ENCODE measurements around the gene FHL2.

The FHL2 gene

GRCh38 chr2:105334211-105334610 lies 64.6 kb downstream of the FHL2 start:
- no peak overlapping the region for H2AK5ac ChIP-seq (ENCODE audit: low read length, severe bottlenecking)
- no peak for DNase-seq
- H2BK5ac ChIP-seq (ENCODE audit: low read depth, low read length, poor library complexity, severe bottlenecking), result no peak overlapping the region
- no peaks in the 10 kb centered on the region for H3K27me3 ChIP-seq (ENCODE audit: control insufficient read depth in 1 of 2, insufficient read depth in 1 of 2, low read length in 2 of 2)
- WGBS, result 100% methylated on average over 3 of the region's 4 CpGs
- no peak overlapping the region for H3K4ac ChIP-seq (ENCODE audit: low read depth in 1 of 2, low read length in 2 of 2)
- no peak overlapping the region for H2BK12ac ChIP-seq (ENCODE audit: low read length in 2 of 2)
- H3K9ac ChIP-seq (ENCODE audit: low read length), result no peak overlapping the region
- H2AFZ ChIP-seq (ENCODE audit: low read depth, low read length), result no peak overlapping the region
- H4K91ac ChIP-seq (ENCODE audit: low read length), result no peak overlapping the region
- no peak overlapping the region for H4K8ac ChIP-seq (ENCODE audit: low read length)
- peaks cover 11% of the 10 kb centered on the region for H3K4me1 ChIP-seq (ENCODE audit: control insufficient read depth, insufficient read depth, low read depth, low read length)
- no peak overlapping the region for H3K4me2 ChIP-seq (ENCODE audit: low read length, poor library complexity, severe bottlenecking)
- H3K9me3 ChIP-seq (ENCODE audit: control insufficient read depth, low read length), result no peaks in the 10 kb centered on the region
- H3K23ac ChIP-seq (ENCODE audit: low read length in 2 of 2), result no peak overlapping the region
- H3K18ac ChIP-seq (ENCODE audit: low read depth in 1 of 2, low read length in 2 of 2), result no peak overlapping the region
- no peak overlapping the region for H3K27ac ChIP-seq (ENCODE audit: low read length, poor library complexity, severe bottlenecking)
- peaks cover 4% of the 10 kb centered on the region for H3K79me1 ChIP-seq (replicated peaks; ENCODE audit: low read length, poor library complexity, severe bottlenecking)
- peaks cover 0 to 5% of the 10 kb centered on the region in 2 experiments for H3K36me3 ChIP-seq (ENCODE audit: control insufficient read depth in 1 of 2, insufficient read depth in 2 of 2, low read depth in 1 of 2, low read length in 2 of 2)
- no peak overlapping the region for H3K14ac ChIP-seq (ENCODE audit: low read length in 2 of 2)
- H3K4me3 ChIP-seq (ENCODE audit: insufficient read depth in 1 of 2, low read depth in 1 of 2, low read length in 2 of 2), result no peak overlapping the region
- no peak overlapping the region for H2BK15ac ChIP-seq (ENCODE audit: low read depth, poor library complexity, severe bottlenecking)
- H2BK120ac ChIP-seq (ENCODE audit: low read depth, low read length), result no peak overlapping the region

GRCh38 chr2:105330681-105331375 lies 68.0 kb downstream of the FHL2 start:
- Histone ChIP-seq H4K91ac (ENCODE audit: low read length) (no peak overlapping the region), H3K36me3 (ENCODE audit: control insufficient read depth in 1 of 2, insufficient read depth in 2 of 2, low read depth in 1 of 2, low read length in 2 of 2) (peaks cover 0 to 5% of the 10 kb centered on the region in 2 experiments), H3K9ac (ENCODE audit: low read length) (peak overlapping the region; percentile 89), H3K27ac (ENCODE audit: low read length, poor library complexity, severe bottlenecking) (peak overlapping the region; percentile 96), H3K23ac (ENCODE audit: low read length in 2 of 2) (no peak overlapping the region), H3K4ac (ENCODE audit: low read depth in 1 of 2, low read length in 2 of 2) (peak overlapping the region in 1 of 2 experiments; percentile 27), H2BK120ac (ENCODE audit: low read depth, low read length) (no peak overlapping the region), H4K8ac (ENCODE audit: low read length) (peak overlapping the region; percentile 5), H3K4me2 (ENCODE audit: low read length, poor library complexity, severe bottlenecking) (no peak overlapping the region), H3K4me1 (ENCODE audit: control insufficient read depth, insufficient read depth, low read depth, low read length) (peaks cover 17% of the 10 kb centered on the region), H3K9me3 (ENCODE audit: control insufficient read depth, low read length) (no peaks in the 10 kb centered on the region), H2AFZ (ENCODE audit: low read depth, low read length) (no peak overlapping the region), H2BK12ac (ENCODE audit: low read length in 2 of 2) (no peak overlapping the region), H3K18ac (ENCODE audit: low read depth in 1 of 2, low read length in 2 of 2) (no peak overlapping the region), H3K79me1 (replicated peaks; ENCODE audit: low read length, poor library complexity, severe bottlenecking) (peaks cover 1% of the 10 kb centered on the region), H2AK5ac (ENCODE audit: low read length, severe bottlenecking) (no peak overlapping the region), H3K4me3 (ENCODE audit: insufficient read depth in 1 of 2, low read depth in 1 of 2, low read length in 2 of 2) (no peak overlapping the region), H3K14ac (ENCODE audit: low read length in 2 of 2) (no peak overlapping the region), H2BK15ac (ENCODE audit: low read depth, poor library complexity, severe bottlenecking) (peak overlapping the region; percentile 2), H2BK5ac (ENCODE audit: low read depth, low read length, poor library complexity, severe bottlenecking) (no peak overlapping the region), H3K27me3 (ENCODE audit: control insufficient read depth in 1 of 2, insufficient read depth in 1 of 2, low read length in 2 of 2) (no peaks in the 10 kb centered on the region)
- 94% methylated on average over 4 of the region's 4 CpGs for WGBS
- no peak for DNase-seq

DNA sequence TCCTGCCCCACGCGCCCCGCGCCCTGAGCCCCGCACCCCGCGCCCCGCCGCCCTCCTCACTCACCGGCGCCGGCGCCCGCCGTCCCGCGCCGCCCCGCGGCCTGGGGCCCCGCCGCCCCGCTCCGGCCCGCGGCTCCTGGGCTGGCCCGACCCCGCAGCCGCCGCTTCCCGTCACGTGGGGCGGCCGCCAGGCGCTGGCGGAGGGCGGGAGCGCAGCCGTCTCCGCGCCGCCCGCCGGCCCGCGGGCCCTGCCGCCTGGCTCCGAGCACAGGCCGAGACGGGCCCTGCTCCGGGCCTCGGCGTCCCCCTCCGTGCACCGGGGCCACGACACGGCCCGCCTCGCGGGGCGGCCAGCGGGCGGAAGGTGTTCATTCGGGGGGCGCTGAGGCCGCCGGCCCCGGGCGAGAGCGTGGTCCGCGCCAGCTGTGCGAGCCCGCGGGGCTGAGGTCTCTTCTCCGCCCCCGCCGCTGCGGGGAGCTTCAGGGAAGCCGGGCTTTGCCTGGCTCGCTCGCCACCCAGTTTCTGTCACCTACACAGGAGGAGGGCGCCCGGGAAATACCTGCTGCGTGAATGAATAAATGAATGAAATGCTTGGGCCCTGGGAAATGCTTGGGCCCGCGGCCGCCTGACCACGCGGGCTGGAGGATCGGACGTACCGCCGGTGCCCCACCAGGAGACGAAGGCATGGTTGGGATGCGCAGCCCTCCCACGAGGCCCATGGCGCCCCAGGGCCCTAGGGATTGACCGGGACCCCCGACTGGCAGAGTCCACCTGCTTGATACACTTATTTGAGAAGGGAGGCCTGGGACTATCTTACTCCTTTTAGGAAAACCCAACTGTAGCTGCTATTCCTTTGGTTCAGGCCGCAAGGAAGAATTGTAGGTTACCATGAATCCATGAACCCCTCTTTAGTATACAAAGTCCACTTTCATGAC lies 69.0 kb downstream of the FHL2 start, which contains the start of gene TGFBRAP1:
Gene TGFBRAP1 (minus strand): TSS at position 175 of the 935 bp plus-strand sequence. CDS start 21,434 bp downstream, outside the sequence.
- Histone ChIP-seq H3K4me1 (ENCODE audit: control insufficient read depth, insufficient read depth, low read depth, low read length) (peaks cover 21% of the 10 kb centered on the region), H3K18ac (ENCODE audit: low read depth in 1 of 2, low read length in 2 of 2) (peak within 1 kb of the TSS; percentile 92 to 96), H3K4ac (ENCODE audit: low read depth in 1 of 2, low read length in 2 of 2) (peak within 1 kb of the TSS; percentile 87 to 90), H3K14ac (ENCODE audit: low read length in 2 of 2) (peak within 1 kb of the TSS; percentile 17 to 82), H2BK5ac (ENCODE audit: low read depth, low read length, poor library complexity, severe bottlenecking) (peak within 1 kb of the TSS; percentile 95), H3K36me3 (ENCODE audit: control insufficient read depth in 1 of 2, insufficient read depth in 2 of 2, low read depth in 1 of 2, low read length in 2 of 2) (peaks cover 0 to 12% of the 10 kb centered on the region in 2 experiments), H3K27ac (ENCODE audit: low read length, poor library complexity, severe bottlenecking) (peak within 1 kb of the TSS; percentile 99), H3K23ac (ENCODE audit: low read length in 2 of 2) (peak within 1 kb of the TSS in 1 of 2 experiments; percentile 100), H3K9me3 (ENCODE audit: control insufficient read depth, low read length) (no peaks in the 10 kb centered on the region), H2BK12ac (ENCODE audit: low read length in 2 of 2) (peak within 1 kb of the TSS; percentile 67 to 87), H2BK120ac (ENCODE audit: low read depth, low read length) (peak within 1 kb of the TSS; percentile 96), H3K79me1 (replicated peaks; ENCODE audit: low read length, poor library complexity, severe bottlenecking) (peaks cover 1% of the 10 kb centered on the region), H3K4me3 (ENCODE audit: insufficient read depth in 1 of 2, low read depth in 1 of 2, low read length in 2 of 2) (peak within 1 kb of the TSS; percentile 76 to 95), H2AK5ac (ENCODE audit: low read length, severe bottlenecking) (peak within 1 kb of the TSS; percentile 96), H2BK15ac (ENCODE audit: low read depth, poor library complexity, severe bottlenecking) (peak within 1 kb of the TSS; percentile 100), H3K27me3 (ENCODE audit: control insufficient read depth in 1 of 2, insufficient read depth in 1 of 2, low read length in 2 of 2) (no peaks in the 10 kb centered on the region), H4K8ac (ENCODE audit: low read length) (peak within 1 kb of the TSS; percentile 99), H2AFZ (ENCODE audit: low read depth, low read length) (peak within 1 kb of the TSS; percentile 79), H3K4me2 (ENCODE audit: low read length, poor library complexity, severe bottlenecking) (peak within 1 kb of the TSS; percentile 79), H3K9ac (ENCODE audit: low read length) (peak within 1 kb of the TSS; percentile 89), H4K91ac (ENCODE audit: low read length) (peak within 1 kb of the TSS; percentile 93)
- DNase-seq, result peak; percentile 55
- WGBS, result 5% methylated on average over 77 of the region's 101 CpGs

DNA sequence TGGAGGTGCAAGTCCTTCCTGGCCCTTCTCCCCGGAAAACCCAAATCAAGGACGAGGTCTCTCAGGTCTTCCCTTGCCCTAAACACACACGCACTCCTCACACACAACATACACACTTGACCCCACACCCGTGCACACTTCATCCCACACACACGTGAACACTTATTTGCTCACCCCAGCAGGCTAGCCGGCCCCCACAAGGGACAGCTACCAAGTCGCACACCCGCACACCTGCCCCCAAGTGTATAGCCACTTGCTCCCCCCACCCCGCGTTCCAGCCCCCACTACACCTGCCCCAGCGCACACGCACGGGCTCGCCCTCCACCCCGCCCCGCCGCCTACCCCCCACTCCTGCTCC lies 69.7 kb downstream of the FHL2 start:
- H3K9me3 ChIP-seq (ENCODE audit: control insufficient read depth, low read length), result no peaks in the 10 kb centered on the region
- H2BK5ac ChIP-seq (ENCODE audit: low read depth, low read length, poor library complexity, severe bottlenecking), result peak overlapping the region; percentile 94
- peak overlapping the region; percentile 99 for H3K27ac ChIP-seq (ENCODE audit: low read length, poor library complexity, severe bottlenecking)
- peak overlapping the region; percentile 87 for H3K9ac ChIP-seq (ENCODE audit: low read length)
- peaks cover 0 to 8% of the 10 kb centered on the region in 2 experiments for H3K36me3 ChIP-seq (ENCODE audit: control insufficient read depth in 1 of 2, insufficient read depth in 2 of 2, low read depth in 1 of 2, low read length in 2 of 2)
- peak overlapping the region; percentile 93 for H4K91ac ChIP-seq (ENCODE audit: low read length)
- 2% methylated on average over 15 of the region's 17 CpGs for WGBS
- peak overlapping the region; percentile 41 to 87 for H2BK12ac ChIP-seq (ENCODE audit: low read length in 2 of 2)
- H3K4me2 ChIP-seq (ENCODE audit: low read length, poor library complexity, severe bottlenecking), result peak overlapping the region; percentile 44
- H2AK5ac ChIP-seq (ENCODE audit: low read length, severe bottlenecking), result peak overlapping the region; percentile 96
- H2BK120ac ChIP-seq (ENCODE audit: low read depth, low read length), result peak overlapping the region; percentile 96
- no peak overlapping the region for H2BK15ac ChIP-seq (ENCODE audit: low read depth, poor library complexity, severe bottlenecking)
- peaks cover 24% of the 10 kb centered on the region for H3K4me1 ChIP-seq (ENCODE audit: control insufficient read depth, insufficient read depth, low read depth, low read length)
- H3K14ac ChIP-seq (ENCODE audit: low read length in 2 of 2), result peak overlapping the region; percentile 17 to 73
- no peaks in the 10 kb centered on the region for H3K27me3 ChIP-seq (ENCODE audit: control insufficient read depth in 1 of 2, insufficient read depth in 1 of 2, low read length in 2 of 2)
- H3K18ac ChIP-seq (ENCODE audit: low read depth in 1 of 2, low read length in 2 of 2), result peak overlapping the region; percentile 92 to 96
- peak overlapping the region; percentile 79 for H2AFZ ChIP-seq (ENCODE audit: low read depth, low read length)
- H3K79me1 ChIP-seq (replicated peaks; ENCODE audit: low read length, poor library complexity, severe bottlenecking), result peaks cover 1% of the 10 kb centered on the region
- peak overlapping the region; percentile 76 to 95 for H3K4me3 ChIP-seq (ENCODE audit: insufficient read depth in 1 of 2, low read depth in 1 of 2, low read length in 2 of 2)
- peak overlapping the region; percentile 91 for H4K8ac ChIP-seq (ENCODE audit: low read length)
- H3K23ac ChIP-seq (ENCODE audit: low read length in 2 of 2), result peak overlapping the region in 1 of 2 experiments; percentile 78
- H3K4ac ChIP-seq (ENCODE audit: low read depth in 1 of 2, low read length in 2 of 2), result peak overlapping the region; percentile 87 to 90
- DNase-seq, result no peak
